Daoy (cell line): ENCODE data around the gene SLC25A13. TPM values are rescaled to one million over a fixed set of nuclear protein-coding genes. Genes with fewer than 3 reads are reported as not detected.

Experiments
- DNase-seq: peaks from one replicate; pipeline ENCODE4 v3.0.0-alpha.2; 2015; ENCODE audit warnings: low read depth
- total RNA-seq: library from RNA; depleted of rRNA; stranded (reverse); fragments of >200 nt; shearing (Covaris generic); gene quantifications from 2 replicates; pipeline ENCODE4 v1.2.3, GENCODE V29; 2014

SLC25A13 gene
- total RNA-seq, 1 experiment from 2014 or later: 36.2 TPM

DNA sequence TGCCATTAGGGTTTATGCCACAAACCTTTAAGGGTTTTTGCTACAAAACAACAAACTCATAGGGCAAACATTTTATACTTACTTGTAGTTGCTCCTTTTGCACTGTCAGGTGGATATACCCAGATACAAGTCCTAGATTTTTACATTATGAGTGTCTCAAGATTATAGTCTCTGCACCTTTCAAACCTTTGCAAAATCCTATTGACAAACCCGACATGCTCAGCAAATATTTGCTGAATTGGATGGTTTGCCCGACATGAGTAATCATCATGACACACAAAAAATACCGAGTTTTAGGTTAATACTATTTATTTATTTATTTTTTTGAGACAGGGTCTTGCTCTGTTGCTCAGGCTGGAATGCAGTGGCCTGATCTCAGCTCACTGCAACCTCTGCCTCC, 117.3 kb downstream of the SLC25A13 start:
- no peak for DNase-seq

DNA sequence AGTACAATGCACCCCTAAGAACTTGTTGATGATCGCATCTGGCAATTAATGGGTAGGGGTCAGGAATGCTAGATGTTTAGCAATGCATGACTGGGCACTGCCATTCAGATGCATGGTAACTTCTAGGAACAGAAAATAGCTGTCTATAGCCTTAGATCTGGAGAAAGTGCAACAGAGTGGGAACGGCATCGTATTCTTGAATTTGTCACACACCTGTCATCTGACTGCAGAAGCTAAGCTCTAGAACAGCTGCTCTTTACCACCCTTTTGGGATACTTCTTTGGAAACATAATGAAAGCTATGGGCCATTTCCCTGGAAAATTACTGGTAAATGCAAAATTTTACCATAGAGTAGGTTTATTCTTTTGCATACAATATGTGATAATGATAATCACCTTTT, 118.1 kb downstream of the SLC25A13 start:
- no peak for DNase-seq

DNA sequence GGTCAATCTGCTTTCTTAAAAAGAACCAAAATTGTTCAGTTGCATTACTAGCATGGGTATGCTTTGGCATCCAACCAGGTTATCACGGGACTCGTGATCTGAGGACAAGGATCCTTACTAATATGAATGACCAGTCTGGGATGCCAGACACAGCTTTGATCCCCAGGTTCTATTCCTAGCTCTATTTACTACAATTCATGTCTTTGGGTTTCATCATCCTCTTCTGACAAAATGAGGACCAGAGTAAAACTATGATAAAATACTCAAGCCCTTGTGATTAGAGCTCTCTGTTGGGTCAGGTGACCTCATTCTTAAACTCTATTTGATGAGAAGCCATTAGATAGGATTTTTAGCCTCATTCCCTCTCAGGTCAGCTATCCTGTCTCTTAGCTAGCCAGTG, 119.8 kb downstream of the SLC25A13 start:
- no peak for DNase-seq

DNA sequence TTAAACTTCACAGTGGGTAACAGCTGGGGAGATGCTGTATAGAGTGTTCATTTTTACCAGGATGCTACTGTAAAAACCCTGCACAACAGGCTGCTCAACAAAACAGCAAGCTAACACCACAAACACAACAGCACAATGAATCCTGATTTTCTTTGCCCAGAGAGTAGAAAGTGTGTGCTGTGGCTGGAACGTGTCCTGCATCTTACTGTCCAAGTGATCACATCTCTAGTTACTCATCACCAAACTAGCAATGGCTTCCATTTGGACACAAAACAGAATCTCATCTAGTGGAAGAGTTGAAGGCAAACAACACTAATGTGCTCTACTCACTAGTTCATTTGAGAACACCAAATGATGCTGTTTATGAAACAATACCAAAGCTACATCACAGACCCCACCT, 121.2 kb downstream of the SLC25A13 start:
- DNase-seq: no peak

DNA sequence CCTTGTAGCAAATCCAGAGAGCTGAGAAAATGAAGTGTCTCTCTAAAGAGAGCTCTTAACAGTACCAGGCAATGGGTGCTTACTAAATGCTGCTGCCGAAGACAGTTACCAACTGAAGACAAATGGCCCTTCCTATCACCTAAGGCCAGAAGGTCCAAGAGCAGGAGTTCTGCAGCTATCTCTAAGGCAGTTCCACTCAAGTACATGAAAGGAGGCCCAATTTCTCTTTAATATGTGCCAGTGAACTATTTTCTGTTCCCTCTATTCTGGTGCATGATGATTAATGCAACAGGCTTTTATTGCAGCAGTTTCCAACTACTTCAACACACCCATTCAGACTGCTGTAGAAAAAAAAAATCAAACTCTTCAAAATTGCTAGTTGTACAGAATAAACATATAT, 122.5 kb downstream of the SLC25A13 start:
- no peak for DNase-seq

DNA sequence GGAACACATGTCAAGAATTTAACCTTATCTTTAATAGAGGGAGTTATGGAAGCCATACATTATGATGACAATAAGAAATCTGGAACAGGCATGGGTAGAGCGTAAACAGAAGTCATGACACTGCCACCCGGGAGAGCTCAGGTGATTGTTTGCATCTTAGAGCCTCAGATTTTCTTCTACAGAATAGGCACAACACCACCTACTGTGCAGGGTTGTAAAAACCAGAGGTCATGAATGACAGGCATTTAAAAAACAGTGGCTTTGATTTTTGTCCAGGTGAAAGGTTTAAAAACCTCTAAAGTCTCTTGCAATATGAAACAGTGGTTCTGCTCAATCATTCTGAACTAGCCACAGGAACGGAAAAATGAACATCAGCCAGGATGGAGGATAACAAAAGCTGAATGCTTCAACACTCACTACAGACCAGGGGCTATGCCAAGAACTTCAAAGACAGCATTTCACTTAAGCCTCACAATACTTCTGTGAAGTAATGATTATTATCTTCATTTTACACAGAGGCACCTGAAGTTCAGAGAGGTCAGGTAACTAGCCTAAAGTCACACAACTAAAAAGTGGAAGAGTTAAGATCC, 123.8 kb downstream of the SLC25A13 start:
- no peak for DNase-seq

DNA sequence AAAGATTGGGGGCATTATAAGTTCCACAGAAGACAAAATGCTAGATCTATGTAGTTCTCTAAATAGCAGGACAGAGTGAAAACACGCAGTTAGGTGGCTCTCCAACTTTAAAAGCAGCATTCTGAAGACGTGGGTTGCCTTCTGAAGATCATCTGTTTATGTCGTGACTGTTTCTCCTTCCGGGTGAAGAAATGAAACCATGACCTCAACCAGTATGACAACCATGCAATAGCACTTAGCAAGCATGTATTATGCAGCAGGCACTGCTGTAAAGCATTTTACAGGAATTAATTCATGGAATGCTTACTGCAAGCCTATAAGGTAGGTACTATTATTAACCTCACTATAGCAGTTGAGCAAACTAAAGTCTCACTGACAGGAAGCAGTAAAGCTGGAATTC, 125.2 kb downstream of the SLC25A13 start:
- DNase-seq: no peak

DNA sequence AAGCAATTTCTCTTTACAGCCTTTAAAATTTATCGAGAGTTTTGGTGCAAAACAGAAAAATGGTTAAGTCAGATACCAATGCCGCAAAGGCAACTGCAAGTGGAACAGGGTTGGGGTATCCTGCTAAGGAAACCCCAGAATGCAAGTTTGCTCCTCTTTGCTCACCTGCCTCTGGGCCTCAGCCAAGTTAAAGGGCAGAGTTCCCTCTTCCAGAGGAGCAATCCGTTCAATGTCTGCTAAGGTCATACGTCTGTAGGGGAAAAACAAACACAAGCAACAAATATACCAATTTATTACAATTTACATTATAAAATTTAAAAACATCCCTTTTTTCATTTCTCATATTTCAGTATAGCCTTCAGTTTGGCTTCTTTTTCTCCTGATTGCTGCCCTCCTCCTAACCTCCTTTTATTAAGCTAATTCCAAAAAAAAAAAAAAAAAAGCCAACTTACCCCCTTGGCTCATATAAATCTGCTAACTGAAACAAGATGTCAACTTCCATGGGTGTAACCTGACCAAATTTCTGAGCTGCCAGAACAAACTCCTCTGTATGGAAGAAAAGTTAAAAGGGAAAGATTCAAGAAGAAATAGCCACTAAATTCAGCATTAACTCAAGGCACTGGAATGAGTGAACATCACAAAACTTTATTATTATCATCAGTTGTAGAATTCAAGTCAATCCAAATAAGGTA, 132.6 kb downstream of the SLC25A13 start:
- no peak for DNase-seq

DNA sequence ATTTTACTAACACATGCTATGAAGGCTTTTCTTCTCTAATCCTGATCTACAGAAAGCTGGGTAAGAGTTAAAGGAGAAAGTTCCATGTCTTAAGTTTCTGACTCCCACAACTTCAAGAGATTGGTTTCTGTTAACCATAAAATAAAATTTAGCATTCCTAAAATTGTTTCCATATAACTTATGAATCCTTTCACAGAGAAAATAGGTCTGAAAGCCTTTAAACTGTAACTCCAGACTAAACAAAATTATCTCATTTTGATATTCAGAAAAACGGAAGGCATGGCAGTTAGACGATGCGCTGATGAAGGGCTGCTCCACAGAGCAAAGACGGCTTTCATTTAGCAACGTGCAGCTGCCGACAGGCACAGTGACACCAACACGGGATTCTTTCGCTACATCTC, 133.3 kb downstream of the SLC25A13 start:
- no peak for DNase-seq

DNA sequence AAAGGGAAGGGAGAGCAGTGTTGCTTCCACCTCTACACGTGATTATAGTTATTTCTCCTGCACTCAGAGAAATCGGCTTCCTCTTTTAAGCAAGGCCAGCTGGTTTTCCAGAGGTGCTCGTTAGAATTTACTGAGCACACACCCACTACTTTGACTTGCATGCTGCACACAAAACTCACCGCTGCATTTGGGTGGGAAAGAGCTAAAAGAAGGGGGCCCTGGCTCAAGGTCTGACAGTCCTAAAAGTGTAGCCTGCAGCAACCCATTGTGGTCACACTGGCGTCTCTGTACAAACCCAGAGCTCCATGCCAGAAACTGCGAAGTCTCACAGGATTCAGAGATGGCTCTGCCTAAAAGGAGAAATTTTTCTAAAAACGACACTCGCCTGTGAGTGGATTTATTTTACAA, 133.7 kb downstream of the SLC25A13 start:
- no peak for DNase-seq

DNA sequence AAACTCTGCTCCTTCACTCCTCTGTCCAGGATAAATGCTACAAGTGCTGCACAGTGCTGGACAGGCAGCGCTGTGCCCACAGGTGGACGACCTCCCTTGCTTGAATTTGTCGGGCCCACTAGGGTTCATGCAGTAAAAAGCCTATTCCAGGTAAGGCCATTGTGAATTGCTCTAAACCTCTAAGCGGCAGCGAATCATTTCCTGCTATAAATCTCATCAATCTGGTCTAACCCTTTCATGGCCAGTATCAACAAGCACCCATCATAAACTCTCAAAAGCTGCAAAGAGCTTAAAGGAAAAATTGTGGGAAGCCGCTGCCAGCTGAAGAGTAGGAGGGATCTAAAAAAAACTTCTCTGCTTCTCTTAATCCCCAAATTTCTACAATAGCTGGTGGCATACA, 134.2 kb downstream of the SLC25A13 start:
- no peak for DNase-seq

DNA sequence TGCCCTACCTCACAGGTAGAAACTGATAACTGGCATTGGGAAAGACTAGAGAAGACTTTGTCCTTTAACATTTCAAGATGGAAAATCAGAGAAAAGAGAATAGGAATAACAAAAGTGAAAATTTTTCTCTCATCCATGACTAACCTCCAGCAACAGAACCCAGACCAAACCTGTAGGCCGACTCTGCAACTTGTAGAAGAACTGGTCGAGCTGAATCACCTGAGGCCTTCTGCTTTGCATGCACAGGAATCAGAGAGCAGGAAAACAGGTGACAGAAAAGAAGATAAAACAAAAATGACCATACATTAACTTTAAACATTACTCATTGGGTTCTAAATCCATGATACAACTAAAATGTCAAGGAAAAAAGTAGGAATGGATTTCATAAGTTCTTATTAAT, 137.1 kb downstream of the SLC25A13 start:
- DNase-seq: no peak

DNA sequence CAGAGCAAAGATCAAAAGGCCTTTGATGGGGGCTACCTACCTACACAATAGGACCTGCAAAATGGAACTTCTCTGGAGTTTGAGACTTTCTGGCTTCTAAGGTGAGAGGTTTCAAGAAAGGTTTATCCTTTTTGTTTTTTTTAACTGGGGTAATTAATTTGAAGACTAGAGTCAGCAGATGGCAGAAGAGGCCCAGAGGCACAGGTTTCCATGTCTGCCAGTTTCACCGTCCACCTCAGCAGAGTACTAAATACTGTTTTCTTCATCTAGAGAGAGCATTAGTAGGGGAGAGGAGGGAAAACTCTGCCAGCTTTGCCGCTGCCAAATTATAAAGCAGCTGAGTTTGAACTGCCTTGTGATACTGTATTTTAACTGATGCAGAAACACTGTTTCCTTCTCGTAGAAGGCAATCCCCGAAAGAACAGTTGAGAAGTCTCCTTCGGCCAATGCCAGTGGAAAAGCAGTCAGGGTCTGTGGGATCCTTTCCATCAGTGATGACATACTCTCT, 138.7 kb downstream of the SLC25A13 start:
- DNase-seq: no peak

DNA sequence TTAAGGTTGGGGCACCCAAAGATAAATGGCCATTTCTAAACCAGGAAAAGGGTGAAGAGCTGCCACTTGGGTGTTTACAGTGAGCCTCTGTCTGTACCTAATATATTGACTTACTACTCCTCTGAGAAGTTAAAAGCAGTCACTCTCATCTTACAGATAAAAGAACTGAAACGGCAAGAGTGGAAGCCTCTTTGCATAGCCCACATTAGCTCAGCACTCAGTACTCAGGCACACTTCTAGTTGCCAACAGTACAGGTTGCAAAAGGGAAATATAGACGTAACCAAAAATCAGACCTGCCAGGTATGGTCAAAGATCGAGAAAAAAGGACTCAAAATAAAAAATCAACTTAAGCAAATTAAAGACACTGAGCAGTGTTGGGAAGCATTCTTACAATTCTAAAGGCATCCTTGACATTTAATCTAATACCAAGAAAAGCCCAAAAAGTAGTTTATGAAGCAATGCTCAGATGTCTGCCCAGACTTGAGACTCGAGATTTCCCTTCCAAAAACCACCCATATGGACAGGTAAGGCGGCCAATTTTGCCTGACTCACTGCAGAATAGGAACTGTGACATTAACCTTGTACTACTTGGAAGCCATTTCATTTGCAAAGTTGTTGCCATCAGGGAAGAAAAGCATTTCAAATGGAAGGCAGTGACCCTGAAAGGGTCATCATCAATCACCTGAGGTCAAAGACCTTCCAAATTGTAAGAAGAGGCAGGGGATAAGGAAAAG, 139.3 kb downstream of the SLC25A13 start:
- no peak for DNase-seq

DNA sequence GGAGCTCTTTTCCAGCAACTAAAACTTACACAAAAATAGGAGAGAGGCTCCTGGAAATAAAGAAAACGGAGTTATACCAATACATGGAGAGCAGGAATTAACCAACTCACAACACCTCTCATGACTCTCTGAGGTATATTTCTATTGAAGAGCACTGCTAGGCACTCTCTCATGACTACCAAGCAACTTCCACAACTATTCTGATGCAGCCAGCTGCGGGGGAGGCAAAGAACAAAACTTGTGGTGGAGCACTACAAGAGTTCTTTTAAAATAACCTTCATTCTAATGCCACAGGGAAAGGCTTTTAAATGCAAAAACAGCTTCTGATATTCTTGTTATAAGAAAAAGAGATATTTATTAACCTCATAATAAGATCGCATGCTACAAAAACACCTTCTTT, 140.7 kb downstream of the SLC25A13 start:
- no peak for DNase-seq

DNA sequence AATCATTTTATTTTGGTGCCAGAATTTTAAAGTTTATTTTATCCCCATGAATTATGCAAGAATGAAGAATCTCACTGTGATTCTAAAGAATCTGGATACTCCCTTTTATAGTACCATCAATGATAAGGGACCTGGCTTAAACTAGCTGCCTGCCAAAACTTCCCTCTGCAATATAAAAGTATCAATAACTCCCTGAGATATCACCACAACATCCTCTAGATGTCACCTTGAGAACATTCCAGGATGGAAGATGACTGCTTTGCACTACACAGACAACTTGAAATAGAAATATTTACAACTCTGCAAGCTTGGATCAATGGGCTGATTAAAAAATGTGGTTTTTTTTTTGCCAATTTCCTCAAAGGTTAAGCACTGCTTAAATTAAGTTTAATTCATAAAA, 142.1 kb downstream of the SLC25A13 start:
- no peak for DNase-seq

DNA sequence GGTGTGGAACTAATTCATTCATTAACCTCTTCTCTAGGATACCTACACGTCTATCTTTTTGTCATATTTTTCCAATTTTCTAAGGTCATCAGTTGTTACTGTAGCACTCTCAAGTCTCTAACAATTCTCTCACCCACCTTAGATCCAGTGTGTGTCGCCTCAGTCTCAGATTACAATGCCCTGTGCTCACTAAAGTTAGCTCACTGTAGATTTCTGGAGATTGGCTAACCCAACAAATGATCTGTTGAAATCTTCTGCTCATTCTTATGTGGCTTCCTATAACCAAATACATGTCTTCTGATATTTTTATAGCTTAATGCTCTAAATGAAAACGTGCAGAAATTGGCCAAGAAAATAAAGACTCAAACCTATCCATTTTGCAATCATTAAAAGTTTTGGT, 142.6 kb downstream of the SLC25A13 start:
- no peak for DNase-seq

DNA sequence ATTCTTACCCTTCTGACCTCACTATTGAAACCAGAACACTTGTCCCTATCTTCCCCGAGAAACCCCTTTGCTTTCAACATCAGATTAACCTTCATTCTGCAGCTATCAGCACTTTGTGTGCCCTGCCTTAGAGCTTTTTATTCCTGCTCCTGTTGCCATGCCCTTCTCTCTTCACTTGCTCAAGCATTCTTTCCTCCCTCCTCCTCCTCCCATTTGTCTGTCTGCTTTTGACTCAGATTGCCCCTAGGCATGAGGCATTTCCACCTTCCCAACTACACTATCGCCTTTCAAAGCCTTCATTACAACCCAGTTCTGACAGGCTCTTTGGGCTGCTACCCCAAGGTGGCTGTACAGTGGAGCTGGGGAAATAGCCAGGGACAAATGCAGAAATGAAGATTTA, 143.3 kb downstream of the SLC25A13 start:
- peak; percentile 13 for DNase-seq

DNA sequence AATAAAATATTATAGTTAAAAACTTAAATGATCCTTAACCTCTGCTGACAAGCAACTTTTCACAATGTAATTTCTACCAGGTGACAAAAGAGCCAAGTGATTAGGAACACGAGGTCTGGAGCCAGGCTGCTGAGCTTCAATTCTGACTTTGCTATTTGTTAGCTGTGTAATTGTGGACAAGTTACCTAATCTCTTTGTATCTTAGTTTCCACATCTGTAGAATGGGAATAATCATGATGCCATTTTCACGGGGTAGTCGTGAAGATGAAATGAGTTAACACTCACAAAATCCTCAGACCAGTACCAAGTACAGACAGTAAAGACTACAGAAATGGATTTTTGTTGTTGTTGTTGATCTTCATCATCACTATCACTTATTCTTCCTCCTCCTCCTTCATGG, 144.5 kb downstream of the SLC25A13 start:
- DNase-seq: no peak

DNA sequence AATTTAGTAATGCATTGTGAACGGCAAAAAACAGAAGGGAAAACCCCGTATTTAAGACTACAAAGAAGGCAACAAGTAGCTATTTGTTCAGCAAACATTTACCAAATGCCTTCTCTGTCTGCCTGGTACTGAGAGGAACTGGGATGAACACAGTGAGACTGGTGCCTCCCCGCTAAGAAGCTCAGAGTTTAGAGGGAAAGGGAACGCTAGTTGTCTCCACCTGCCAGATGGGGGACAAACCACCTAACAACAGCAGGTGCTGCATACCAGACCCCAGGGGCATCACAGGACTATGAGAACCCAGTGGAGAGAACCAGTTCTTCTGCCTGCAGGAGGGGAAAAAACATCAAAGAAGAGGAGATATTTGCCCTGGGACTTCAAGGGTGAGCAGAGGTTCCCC, 147.1 kb downstream of the SLC25A13 start:
- no peak for DNase-seq

DNA sequence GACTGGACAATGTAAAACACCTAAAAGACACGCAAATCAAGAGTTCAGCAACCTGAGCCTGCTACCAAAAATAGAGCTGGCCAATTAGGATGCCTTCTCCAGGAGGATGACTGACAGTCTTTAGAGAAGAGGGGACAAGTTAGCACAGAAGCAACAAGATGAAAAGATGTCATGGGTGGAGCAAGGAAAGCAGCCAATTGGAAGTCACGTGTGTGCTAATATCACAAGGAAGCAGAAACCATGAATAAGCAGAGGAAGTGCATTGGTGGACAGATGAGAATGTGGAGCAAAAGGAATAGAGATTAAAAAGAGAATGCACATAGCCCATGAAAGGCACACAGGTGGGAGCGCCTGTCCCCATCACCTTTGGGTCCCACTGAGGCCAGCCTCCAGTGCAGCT, 148.1 kb downstream of the SLC25A13 start:
- DNase-seq: no peak

DNA sequence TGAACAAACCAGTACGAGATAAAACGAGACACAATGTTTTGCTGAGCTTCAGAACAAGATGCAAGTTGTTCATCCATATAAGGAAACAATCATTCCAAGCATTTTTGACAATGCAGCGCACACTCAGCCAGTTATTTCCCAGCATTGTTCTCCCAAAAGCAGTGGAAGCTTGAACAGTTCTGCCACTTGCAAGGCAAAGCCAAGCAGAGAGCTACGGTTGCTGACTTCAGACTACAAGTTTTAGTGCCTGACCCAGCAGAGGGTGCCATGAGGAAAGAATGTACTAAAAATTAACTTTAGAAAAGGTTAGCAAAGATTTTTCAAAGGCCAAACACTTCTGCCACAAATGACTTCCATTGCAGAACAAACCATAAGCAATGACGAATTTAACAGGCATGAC, 152.5 kb downstream of the SLC25A13 start:
- no peak for DNase-seq

DNA sequence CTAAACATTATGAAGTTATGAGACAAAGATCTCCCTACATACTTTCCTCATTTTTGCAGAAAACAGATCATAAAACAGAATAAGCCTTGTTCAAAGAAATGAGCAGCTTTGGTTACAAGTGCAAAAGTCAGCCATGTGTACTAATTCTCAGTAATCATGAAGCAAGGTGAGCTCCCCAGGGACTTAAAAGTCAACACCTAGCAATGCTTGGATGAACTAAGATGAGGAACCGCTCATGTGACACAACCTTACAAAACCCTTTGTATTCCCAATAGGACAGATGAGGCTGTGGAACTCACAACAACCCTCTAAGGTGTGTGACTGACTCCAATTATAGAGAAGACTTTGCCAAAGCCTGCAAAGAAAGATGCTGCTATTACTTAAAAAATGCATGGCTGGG, 154.5 kb downstream of the SLC25A13 start:
- DNase-seq: no peak
